ENCODE data around the gene KCNJ5. TPM values are rescaled to one million over a fixed set of nuclear protein-coding genes. Genes with fewer than 3 reads are reported as not detected.

KCNJ5 gene
- total RNA-seq, 1 experiment from 2014 or later = 0.11 TPM

GRCh38 chr11:128881221-128881620, 9.9 kb upstream of the KCNJ5 start:
- Histone ChIP-seq H3K56ac (ENCODE audit: insufficient read length, low read depth, low read length) (no peak overlapping the region), H4K5ac (ENCODE audit: insufficient read length, low read depth, low read length) (no peak overlapping the region), H3K4ac (ENCODE audit: low read depth, low read length) (no peak overlapping the region), H3K23me2 (ENCODE audit: insufficient read length, low read depth, low read length, poor library complexity, severe bottlenecking) (no peaks in the 10 kb centered on the region), H3K4me1 (ENCODE audit: insufficient read depth, low read length) (no peaks in the 10 kb centered on the region), H2BK20ac (ENCODE audit: low read depth, low read length, poor library complexity, severe bottlenecking) (no peak overlapping the region), H3K18ac (ENCODE audit: insufficient read length, low read depth, low read length) (no peak overlapping the region), H3K14ac (ENCODE audit: insufficient read depth, low read length) (no peak overlapping the region), H3T11ph (ENCODE audit: low read length) (no peak overlapping the region), H2BK5ac (ENCODE audit: insufficient read length, low read length) (no peak overlapping the region), H2AK5ac (ENCODE audit: insufficient read length, low read length) (no peak overlapping the region), H4K20me1 (ENCODE audit: control insufficient read depth, insufficient read depth, insufficient read length) (no peaks in the 10 kb centered on the region), H3K27me3 (ENCODE audit: insufficient read depth, low read length) (no peaks in the 10 kb centered on the region; the same call in 1 of the 2 replicates), H3K4me2 (ENCODE audit: insufficient read depth, insufficient read length, low read length) (no peak overlapping the region), H3K79me2 (ENCODE audit: insufficient read depth, low read length) (no peaks in the 10 kb centered on the region), H3K9ac (ENCODE audit: extremely low read depth, insufficient read length, low read length) (no peak overlapping the region), H3K79me1 (ENCODE audit: insufficient read depth, low read depth, low read length, poor library complexity, severe bottlenecking) (no peaks in the 10 kb centered on the region), H2AFZ (ENCODE audit: low read length) (no peak overlapping the region), H3K9me3 (ENCODE audit: control insufficient read depth, low read depth, low read length) (no peaks in the 10 kb centered on the region), H3K23ac (ENCODE audit: insufficient read length, low read depth, low read length) (no peak overlapping the region), H4K91ac (ENCODE audit: insufficient read length, low read depth, low read length) (no peak overlapping the region), H4K8ac (replicated peaks; ENCODE audit: insufficient read length, low read depth, low read length) (no peak overlapping the region), H3K27ac (ENCODE audit: insufficient read length, low read depth, low read length) (no peak overlapping the region), H2BK12ac (ENCODE audit: insufficient read length, low read depth, low read length) (no peak overlapping the region), H2BK15ac (ENCODE audit: low read depth, low read length) (no peak overlapping the region), H2BK120ac (ENCODE audit: low read depth, low read length, poor library complexity, severe bottlenecking) (no peak overlapping the region)
- peaks cover 64% of the 10 kb centered on the region for H3K27me3 Mint-ChIP-seq (ENCODE audit: low read depth)
- no peaks in the 10 kb centered on the region; a peak in 2 of 7 replicates for H3K36me3 Mint-ChIP-seq (ENCODE audit: insufficient read depth in 1 of 3, low read depth in 3 of 3)
- H3K27ac Mint-ChIP-seq = no peak overlapping the region; a peak in 1 of 7 replicates
- DNase-seq = no peak
- H3K4me1 Mint-ChIP-seq = peaks cover 8 to 10% of the 10 kb centered on the region in 2 experiments
- H3K9me3 Mint-ChIP-seq = no peaks in the 10 kb centered on the region; a peak in 1 of 5 replicates
- no CpG with 5 or more reads among the region's 8 CpGs for WGBS (ENCODE audit: extremely low coverage, insufficient read length, low lambda C conversion rate)
- TF ChIP-seq CTCF (conservative IDR thresholded peaks at IDR 0.05) = no peak
- H3K4me3 Mint-ChIP-seq = no peak overlapping the region

All from H9 (cell line).